GM19324 (cell line): ENCODE measurements around the gene CNR2.
"Not testable (repeated sequence)": the region's sequence is repeated elsewhere in the genome, so short reads cannot be mapped to it uniquely, and the experiment has no call there.

Source experiments
- ATAC-seq: cut with Tn5 transposase; IDR thresholded peaks from one replicate; pipeline ENCODE4 v1.9.1; 2021; ENCODE audit warnings: mild to moderate bottlenecking, moderate library complexity; ENCODE audit not compliant: unreplicated experiment, low FRiP score

CNR2 gene

DNA sequence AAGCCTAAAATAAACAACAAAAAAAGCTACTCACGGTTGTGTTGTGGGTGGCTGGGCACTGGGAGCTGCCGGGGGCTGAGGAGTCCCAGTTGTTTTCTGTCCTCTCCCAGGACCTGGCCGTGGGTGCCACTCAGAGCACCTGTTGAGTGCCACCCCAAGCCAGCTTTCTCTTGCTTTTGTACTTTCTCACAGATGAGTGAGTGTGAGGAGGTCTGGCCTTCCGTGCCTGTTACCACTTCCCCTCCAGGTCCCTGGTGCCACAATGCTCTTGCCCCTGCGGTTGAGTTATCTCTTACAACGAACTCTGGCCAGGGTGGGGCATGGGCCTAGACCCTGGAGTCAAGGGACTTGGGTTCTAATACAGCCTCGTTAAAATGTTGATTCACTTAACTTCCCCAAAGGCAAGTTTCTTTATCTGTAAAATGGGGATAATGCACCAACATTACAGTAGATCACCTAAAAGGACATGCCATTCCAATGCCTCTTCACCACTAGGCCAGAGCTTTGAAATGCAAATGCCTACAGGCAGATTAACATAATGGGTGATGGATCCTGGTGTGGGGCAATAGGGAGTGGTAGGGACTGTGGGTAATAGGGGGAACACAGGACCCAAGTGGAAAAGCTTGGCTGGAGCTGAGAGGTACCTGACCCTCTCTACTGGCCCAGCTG is at the start of gene CNR2:
TSS of gene CNR2 (minus strand) at position 151 of the 669 bp plus-strand sequence. CDS start 37,745 bp downstream, outside the sequence.
- ATAC-seq, result no peak

DNA sequence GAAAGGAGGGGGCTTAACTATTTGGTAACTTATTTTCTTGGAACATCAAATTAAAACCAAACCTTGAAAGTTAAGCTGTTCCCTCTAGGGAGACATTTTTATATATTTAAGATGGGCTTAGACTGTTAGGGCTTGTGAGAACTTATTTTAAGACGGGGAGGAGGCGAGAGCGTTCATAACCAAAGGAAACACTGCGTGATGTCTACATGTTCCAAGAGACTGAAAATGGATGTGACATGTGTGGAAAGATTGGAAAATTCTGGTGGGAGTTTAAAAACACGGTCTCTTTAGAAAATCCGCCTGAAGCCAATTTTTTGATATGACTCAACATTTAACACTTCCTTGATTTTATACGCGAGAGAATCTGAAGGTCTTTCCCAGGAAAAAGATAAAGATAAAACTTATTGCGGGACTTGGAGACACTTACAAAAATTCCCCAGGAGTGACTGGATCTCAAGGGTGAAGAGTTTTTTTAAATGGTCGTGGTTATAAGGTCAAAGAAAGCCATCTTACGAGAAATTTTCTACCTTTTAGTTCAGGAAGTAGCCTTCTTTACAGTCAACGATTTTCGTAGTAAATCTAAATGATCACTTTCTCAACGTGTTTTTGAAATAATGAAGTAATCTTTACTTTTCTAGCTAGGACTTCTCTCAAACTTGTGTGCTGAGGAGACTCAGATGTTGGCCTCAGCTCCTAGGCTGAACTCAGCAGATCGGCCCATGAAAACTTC is 47.3 kb upstream of the CNR2 start:
- ATAC-seq, result no peak

DNA sequence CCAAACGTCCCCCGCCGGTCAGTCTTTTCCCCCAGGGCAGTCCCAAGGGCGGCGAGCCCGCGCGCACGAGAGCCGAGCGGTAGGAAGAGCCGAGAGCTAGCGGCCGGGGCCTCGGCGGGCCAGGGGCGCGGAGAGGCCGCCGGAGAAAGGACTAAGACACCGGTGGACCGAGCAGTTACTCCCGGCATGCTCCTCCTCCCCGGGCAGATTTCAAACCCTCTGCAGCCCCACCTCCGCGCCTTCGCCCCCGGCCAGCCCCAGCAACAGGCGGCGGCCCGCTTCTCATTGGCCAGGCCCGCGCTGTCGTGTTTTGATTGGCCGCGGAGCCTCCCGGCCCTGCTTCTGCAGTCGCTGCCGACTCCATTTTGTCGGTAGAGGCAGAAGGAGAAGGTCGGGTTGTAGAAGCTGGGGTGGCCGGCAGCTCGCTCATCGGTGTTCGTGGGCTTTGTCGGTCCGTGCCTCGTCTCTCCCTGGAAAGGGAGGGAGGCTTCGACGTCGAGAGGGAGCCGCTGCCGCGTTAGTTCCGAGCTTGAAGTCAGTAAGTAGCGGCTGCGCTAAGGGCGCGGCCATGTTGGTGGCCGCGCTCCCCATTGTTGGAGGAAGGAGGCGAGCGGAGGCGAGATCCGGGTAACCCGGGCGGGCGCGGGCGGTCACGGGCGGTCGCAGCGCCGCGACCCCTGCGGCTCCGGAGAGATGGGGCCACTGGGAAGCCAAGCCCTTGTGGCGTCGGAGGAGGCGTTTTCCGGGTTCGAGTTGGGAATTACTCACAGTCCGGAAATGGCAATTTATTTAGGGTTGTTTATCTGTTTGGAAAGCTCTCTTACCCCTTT is 46.5 kb upstream of the CNR2 start, which contains the start of gene PNRC2:
TSS of gene PNRC2 (plus strand) at position 368 of the 830 bp plus-strand sequence. CDS start 1,630 bp downstream, outside the sequence.
- peak; percentile 82 for ATAC-seq

DNA sequence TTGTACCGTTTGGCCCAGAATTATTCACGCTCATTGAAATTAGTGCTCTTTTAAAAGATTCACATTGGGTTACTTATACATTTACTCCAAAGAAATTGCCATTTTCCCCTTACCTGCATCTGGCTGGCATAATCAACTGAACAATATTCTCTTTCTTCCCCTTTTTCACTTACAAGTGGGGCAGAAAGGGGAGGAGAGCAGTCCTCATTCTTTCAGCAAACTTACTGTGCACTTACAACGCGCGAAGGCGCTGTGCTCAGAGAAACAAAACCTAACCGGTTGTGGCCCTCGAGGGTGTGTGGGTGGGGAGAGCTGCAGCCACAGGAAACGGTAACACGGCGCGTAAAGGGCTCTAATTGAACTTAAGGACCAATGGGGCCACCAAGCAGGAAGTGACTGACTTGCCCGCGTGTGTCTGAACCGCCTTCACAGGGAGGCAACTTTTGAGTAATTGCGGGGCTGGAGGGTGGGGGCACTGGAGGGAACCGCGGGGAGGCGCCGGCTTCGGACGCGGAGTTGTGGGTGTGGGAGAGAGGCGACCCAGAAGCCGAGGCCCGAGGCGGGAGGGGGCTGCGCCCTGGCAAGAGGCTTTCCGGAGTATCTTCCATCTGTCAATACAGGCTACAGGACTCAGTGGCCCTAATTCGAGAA is 45.8 kb upstream of the CNR2 start:
- ATAC-seq, result peak; percentile 62

DNA sequence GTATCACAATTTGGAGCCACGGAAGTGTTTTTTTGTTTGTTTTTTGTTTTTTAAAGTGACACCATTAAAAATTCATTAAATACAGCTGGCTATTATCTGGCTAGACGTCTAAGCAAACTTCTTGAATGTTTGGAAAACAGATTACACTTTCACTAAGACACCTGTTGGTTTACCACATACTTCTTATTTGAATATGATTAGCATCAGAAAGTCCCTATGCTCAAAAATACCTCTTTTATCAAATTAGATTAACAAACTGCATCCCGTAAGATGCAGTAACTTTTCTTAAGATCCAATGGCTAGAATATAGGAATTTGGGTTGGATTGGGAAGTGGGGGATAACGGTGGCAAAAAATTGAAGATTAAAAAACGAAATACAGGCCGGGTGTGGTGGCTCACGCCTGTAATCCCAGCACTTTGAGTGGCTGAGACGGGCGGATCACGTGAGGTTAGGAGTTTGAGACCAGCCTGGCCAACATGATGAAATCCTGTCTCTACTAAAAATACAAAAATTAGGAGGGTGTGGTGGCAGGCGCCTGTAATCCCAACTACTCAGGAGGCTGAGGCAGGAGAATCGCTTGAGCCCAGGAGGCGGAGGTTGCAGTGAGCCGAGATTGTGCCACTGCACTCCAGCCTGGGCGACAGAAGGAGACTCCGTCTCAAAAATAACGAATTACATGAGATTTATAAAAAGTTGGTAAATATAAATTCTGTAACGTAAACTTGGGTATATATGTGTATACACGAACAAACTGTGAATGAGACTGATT is 45.1 kb upstream of the CNR2 start:
- ATAC-seq, result not testable (repeated sequence)

DNA sequence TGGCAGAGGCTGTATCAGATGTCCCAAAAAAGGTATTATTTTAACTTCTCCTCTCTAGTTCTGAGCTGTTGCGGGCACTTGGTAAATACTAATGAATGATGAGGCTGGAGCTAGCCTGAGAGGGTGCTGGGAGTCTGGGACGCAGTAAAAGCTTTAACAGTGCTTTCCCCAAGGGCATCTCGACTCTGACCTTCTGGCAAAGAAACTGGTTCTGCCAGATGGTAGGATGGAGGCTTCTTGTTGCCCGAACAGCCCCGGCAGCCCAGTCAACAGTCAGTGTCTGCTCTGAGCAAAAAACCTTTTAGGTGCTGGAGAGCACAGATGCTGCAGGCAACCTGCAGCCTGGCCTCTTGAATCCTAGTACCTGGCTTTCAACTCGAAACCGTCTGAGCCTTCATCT is 43.9 kb upstream of the CNR2 start:
- ATAC-seq, result no peak

DNA sequence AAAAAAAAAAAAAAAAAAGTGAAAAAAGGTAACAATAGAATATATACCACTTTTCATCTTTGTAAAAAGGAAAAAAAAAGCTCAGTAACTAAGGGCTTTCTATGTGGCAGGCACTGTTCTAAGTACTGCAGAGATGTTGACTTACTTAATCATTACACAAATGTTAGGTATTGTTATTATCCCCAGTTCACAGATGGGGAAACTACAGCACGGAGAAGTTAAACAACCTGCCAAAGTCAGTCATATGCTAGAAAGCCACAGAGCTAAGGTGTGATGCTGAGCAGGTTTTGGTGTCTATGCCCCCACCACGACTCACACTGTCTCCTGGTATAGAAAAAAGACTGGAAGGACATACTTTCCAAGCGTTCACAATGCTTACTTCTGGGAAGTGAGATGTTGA is 39.9 kb upstream of the CNR2 start:
- ATAC-seq, result no peak

DNA sequence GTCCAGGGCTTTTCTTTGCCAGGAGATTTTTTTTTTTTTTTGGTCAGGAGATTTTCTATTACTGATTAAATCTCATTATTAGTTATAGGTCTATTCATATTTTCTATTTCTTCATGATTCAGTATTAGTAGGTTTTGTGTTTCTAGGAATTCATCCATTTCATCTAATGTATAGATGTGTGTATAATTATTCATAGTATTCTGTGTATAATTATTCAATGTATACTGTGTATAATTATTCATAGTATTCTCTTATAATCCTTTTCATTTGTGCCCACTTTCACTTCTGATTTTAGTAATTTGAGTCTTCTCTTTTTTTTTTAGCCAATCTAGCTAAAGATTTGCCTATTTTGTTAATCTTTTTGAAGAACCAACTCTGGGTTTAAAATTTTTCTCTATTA is 34.2 kb upstream of the CNR2 start:
- no peak for ATAC-seq

DNA sequence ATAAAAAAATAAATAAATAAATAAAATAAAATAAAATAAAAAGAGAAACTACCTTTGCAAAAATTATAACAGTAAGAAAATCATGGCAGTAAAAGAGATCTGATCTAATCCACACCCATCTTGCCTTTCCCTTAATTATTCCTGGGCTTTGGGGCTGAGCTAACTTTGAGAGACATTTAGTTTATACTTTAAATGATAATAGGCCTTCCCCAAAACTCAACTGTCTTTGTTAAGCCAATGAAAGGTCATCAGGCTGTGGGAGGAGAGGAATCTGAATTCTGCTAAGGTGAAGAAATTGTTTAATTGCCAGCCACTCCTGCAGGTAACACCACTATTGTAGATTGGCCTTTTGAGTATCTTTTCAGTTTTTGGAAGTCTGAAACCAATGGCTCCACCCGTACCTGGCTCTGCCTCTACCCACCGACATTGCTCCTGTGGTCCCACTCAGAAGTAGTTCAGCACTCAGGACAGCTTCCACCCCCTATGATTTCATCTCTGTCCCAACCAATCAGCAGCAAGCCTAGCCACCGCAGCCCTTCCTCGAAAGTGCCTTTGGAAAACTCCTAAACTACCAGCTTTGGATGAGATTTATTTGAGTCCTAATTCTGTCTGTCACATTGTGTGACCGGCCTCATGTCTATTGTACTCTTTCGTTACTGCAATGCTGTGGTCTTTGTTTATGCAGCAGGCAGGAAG is 23.5 kb upstream of the CNR2 start:
- no peak for ATAC-seq

DNA sequence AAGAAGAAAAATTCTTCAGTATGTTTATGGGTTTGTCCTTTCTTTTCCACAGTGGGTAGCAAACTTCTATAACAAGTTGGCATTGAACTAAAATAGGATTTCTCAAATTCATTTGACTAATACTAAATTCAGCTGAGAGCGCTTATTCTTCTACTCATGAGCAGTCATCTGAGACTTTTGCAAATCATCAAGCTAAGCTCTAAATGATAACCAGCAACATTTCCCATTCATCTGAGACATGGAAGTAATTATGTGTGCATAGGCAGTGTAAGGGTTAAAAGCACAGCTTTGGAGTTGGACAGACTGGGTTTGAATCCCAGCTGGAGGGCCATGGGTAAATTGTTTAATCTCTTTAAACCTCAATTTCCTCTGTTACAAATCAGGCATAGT is 18.3 kb upstream of the CNR2 start:
- ATAC-seq, result no peak

DNA sequence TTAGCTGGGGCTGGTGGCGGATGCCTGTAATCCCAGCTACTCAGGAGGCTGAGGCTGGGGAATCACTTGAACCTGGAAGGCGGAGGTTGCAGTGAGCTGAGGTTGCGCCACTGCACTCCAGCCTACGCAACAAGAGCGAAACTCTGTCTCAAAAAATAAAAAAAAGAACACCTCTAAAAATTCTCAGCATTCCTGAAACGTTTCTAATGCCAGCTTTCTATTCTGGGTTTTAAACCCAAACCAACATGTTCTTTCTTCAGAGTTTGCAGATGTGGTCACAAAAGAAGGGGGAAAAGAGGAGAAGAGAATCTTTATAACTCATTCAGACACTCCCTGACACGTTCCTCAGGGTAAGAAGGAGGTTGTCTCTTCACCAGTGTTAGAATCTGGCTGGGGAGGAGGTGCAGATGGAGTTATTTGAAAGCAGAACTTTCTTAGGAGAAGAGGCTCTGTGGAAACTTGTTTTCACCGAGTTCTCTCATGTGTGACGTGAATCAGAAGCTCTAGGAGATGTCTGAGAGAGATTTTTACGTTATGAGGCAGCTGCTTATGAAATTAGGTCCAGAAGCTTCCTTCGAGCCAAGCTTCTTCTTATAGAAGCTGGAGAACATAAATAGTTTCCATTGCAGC is 17.8 kb upstream of the CNR2 start:
- no peak for ATAC-seq

DNA sequence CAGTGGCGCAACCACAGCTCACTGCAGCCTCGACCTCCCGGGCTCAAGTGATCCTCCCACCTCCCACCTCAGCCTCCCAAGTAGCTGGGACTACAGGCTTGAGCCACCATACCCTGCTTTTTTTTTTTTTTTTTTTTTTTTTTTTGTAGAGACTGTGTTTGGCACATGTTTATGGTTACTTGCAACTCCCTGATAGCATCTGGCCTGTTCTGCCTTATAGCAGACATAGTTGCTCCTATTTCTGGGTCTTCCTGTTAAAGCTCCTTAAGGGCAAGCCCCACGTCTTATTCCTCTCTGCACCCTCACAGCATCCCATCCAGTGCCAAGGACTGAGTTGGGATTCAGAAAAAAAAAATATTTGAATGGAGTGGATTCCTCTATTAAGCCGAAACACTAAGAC is 17.1 kb upstream of the CNR2 start:
- no peak for ATAC-seq

DNA sequence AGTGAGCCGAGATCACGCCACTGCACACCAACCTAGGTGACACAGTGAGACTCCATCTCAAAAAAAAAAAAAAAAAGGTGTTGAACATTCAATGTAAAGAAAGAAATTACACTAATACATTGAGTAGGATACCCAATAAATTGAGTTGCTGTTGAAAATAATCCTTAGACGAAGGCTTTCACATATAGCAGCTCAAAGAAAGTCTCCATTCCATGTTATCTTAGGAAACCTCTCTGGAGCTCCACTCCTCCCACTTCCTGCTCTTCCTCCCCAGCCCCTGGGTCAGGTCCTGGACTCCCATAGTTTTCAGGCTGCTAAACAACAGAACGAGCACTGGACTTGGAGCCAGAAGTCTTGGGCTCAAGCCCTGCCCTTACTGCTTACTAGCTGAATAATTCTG is 15.6 kb upstream of the CNR2 start:
- no peak for ATAC-seq

DNA sequence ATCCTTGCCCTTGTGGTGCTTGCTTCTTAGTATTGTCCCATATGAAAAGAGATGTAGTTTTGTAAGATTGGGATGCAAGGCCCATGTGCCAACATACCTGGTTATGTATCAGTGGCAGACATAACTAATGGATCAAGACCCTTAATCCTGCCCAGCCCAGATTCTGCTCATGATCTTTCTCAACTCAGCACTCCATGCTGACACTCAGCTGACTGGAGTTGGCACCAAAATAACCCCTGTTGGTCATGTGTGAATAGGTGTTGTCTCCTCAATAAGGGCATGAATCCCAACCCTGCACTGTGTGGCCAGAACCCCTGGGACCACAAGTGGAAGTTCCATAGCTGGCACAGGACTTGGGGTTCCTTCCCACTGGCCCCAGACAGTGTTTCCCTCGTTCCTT is 13.9 kb upstream of the CNR2 start:
- ATAC-seq, result no peak

DNA sequence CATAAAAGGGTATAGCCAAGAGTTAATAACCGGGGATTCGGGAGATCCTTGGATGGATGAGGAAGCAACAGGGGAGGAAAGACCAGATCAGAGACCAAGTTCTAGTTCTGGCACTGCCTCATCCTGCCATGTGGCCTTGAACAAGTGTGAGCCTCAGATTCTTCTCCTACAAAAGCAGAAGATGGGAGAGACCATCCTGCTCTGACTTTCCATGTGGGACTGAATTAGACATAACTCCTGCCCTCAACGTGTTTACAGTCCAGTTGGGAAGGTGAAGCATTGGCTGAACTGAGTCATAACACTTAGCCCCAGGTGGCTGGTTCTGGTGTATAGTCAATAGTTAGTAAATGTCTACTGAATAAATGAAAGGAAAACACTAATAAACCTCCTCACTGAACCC is 12.1 kb upstream of the CNR2 start:
- ATAC-seq, result no peak

DNA sequence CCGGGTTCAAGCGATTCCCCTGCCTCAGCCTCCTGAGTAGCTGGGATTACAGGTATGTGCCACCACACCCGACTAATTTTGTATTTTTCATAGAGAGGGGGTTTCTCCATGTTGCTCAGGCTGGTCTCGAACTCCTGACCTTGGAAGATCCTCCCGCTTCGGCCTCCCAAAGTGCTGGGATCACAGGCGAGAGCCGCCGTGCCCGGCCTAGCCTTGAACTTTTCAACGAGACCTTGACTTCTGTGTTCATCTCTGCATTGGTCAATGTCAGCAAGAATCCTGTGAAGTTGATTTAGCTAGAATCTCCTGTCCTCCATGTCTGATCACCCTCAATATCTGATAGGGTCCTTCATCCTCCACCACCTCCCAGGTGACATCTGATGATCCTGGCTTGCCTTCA is 11.4 kb upstream of the CNR2 start:
- ATAC-seq, result no peak

DNA sequence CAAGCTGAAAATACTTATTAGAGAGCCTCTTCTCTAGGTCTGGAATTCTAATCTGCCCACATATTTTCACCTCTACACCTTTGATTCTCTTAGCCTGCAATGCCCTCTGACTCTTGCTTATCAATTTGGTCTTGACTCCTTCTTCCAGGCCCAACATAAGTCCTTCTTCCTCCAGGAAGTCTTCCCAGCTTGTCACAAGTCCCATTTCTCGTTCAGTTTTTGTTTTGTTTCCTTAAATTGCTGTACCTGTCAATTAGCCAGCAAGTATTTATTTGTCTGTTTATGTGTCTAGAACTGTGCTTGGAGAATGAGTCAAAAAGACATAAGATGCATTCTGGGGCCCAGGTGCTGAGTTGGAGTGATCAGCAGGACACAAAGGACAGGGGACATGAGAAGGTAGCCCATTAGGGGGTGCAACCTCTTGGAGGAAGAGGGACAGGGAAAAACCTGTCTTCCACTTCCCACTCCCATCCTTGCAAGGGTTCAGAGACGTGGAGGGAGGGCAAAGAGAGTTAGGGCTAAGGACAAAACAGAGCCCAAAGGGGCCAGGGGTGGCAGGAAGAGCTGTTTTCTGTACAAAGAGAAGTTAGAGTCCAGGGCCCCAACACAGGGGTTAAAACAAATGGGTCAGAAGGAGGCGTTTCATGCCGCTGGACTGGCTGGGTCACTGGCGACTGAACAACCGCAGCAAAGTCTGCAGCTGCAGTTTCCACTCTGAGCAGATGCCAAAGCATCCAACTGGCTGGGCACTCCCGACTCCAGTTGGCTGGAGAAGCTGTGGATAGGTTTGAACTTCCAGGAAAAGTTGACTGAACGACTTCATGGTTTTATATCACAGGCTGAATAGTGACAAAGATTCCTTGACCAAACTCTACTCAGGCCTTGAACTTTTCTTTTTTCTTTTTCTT is 10.7 kb upstream of the CNR2 start:
- ATAC-seq, result no peak

DNA sequence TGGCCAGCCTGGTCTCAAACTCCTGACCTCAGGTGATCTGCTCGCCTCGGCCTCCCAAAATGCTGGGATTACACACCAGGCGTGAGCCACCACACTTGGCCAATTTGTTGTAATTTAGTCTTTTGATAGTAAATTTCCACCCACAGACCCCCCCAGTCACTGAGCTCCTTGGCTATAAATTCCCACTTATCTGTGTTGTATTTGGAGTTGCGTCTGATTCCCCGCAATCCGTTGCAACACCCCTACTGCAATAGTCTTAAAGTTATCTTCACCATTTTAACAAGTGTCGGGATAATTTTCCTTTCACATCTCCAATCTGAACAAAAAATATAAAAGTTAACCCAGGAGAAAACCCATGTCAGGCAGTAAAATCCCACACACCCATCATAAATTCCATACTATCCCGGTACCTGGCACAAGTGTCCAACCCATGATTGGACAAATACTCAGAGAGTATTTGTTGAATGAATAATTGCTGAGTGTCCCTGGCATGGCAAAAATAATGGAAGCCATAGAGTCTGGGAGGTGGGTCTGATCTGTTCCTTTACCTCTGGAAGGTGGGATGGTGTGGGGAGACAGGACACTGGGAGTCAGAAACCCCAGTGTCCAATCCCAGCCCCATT is 9.3 kb upstream of the CNR2 start:
- no peak for ATAC-seq
